Neural progenitor cell (in vitro differentiated cells): Measurements from ENCODE around the gene SEMA6C. TPM values are rescaled to one million over a fixed set of nuclear protein-coding genes. Genes with fewer than 3 reads are reported as not detected.

Source experiments
- DNase-seq: peaks from one replicate; pipeline ENCODE4 v3.0.0-alpha.2; 2016; ENCODE audit warnings: low spot score
- H2AFZ ChIP-seq: fragments of 200-600 bp; sonication (generic); replicated peaks from 2 replicates; pipeline ENCODE4 v1.6.1; 2016; ENCODE audit warnings: antibody characterized with exemption
- H3F3A ChIP-seq: fragments of 200-600 bp; sonication (generic); 2 replicates; pipeline ENCODE4 v1.6.1; 2016; ENCODE audit warnings: antibody characterized with exemption, low read depth
- H3K27ac ChIP-seq: fragments of 200-600 bp; sonication (generic); 2 replicates; pipeline ENCODE4 v1.5.1; 2016; ENCODE audit warnings: mild to moderate bottlenecking
- H3K27me3 ChIP-seq: fragments of 200-600 bp; sonication (generic); 2 replicates; pipeline ENCODE4 v1.6.1; 2016; ENCODE audit warnings: mild to moderate bottlenecking, moderate library complexity
- H3K36me3 ChIP-seq: fragments of 200-600 bp; sonication (generic); 2 replicates; pipeline ENCODE4 v1.5.1; 2016
- H3K4me1 ChIP-seq: fragments of 200-600 bp; sonication (generic); 2 replicates; pipeline ENCODE4 v1.6.1; 2016; ENCODE audit warnings: mixed run types
- H3K4me2 ChIP-seq: fragments of 200-600 bp; sonication (generic); 2 replicates; pipeline ENCODE4 v1.6.1; 2016
- H3K4me3 ChIP-seq: fragments of 200-600 bp; sonication (generic); 2 replicates; pipeline ENCODE4 v1.5.1; 2016
- H3K79me2 ChIP-seq: fragments of 200-600 bp; sonication (generic); 2 replicates; pipeline ENCODE4 v1.6.1; 2016; ENCODE audit warnings: low read depth
- H3K9ac ChIP-seq: fragments of 200-600 bp; sonication (generic); 2 replicates; pipeline ENCODE4 v1.6.1; 2016
- H3K9me3 ChIP-seq: fragments of 200-600 bp; sonication (generic); 2 replicates; pipeline ENCODE4 v1.5.1; 2016; ENCODE audit warnings: low read depth
- H4K20me1 ChIP-seq: fragments of 200-600 bp; sonication (generic); 2 replicates; pipeline ENCODE4 v1.6.1; 2016; ENCODE audit warnings: low read depth
- H3K27ac Mint-ChIP-seq: 3 replicates; pipeline ENCODE4 v1.8.0; 2021; ENCODE audit warnings: mixed read lengths
- H3K27me3 Mint-ChIP-seq: 2 replicates; pipeline ENCODE4 v1.8.0; 2022; ENCODE audit warnings: low read depth, mild to moderate bottlenecking, inconsistent platforms, moderate library complexity, mixed read lengths; ENCODE audit not compliant: insufficient read depth
- H3K36me3 Mint-ChIP-seq: 3 replicates; pipeline ENCODE4 v1.8.0; 2021; ENCODE audit warnings: mixed read lengths
- H3K4me1 Mint-ChIP-seq: 3 replicates; pipeline ENCODE4 v1.8.0; 2021; ENCODE audit warnings: mixed read lengths
- H3K4me3 Mint-ChIP-seq: 3 replicates; pipeline ENCODE4 v1.8.0; 2021; ENCODE audit warnings: mild to moderate bottlenecking, moderate library complexity, mixed read lengths
- H3K9me3 Mint-ChIP-seq: 3 replicates; pipeline ENCODE4 v1.8.0; 2020; ENCODE audit warnings: mixed read lengths
- CTCF ChIP-seq: fragments of 200-600 bp; sonication (generic); IDR thresholded peaks from 2 replicates; pipeline ENCODE4 v1.5.1; 2017; ENCODE audit warnings: antibody characterized with exemption, mild to moderate bottlenecking
- EZH2 ChIP-seq: fragments of 200-600 bp; sonication (generic); IDR thresholded peaks from 2 replicates; pipeline ENCODE4 v1.6.1; 2017; ENCODE audit warnings: antibody characterized with exemption, mild to moderate bottlenecking, moderate library complexity
- EZH2phosphoT487 ChIP-seq: fragments of 200-600 bp; sonication (generic); IDR thresholded peaks from 2 replicates; pipeline ENCODE4 v1.6.1; 2017; ENCODE audit warnings: antibody characterized with exemption
- total RNA-seq: library from RNA; depleted of rRNA; stranded (reverse); fragments of >200 nt; gene quantifications from 2 replicates; pipeline ENCODE4 v1.2.3, GENCODE V29; 2015; ENCODE audit warnings: low replicate concordance

SEMA6C gene
- total RNA-seq, 1 donor from 2014 or later = 5.6 TPM

GRCh38 chr1:151144474-151145303, 1.7 kb downstream of the SEMA6C start:
- H3K36me3 Mint-ChIP-seq = peaks cover 12% of the 10 kb centered on the region
- Histone ChIP-seq H3K27ac (no peak overlapping the region), H3K27me3 (peaks cover 32% of the 10 kb centered on the region), H3K36me3 (no peaks in the 10 kb centered on the region), H3K4me3 (peak overlapping the region; percentile 91), H3K79me2 (no peaks in the 10 kb centered on the region), H3K9ac (no peak overlapping the region), H2AFZ (no peak overlapping the region), H3K4me2 (peak overlapping the region; percentile 91), H3K9me3 (no peaks in the 10 kb centered on the region), H3K4me1 (peaks cover 30% of the 10 kb centered on the region), H3F3A (peaks cover 27% of the 10 kb centered on the region), H4K20me1 (peaks cover 26% of the 10 kb centered on the region)
- H3K27me3 Mint-ChIP-seq = peaks cover 16% of the 10 kb centered on the region
- DNase-seq = peak; percentile 18
- H3K9me3 Mint-ChIP-seq = no peaks in the 10 kb centered on the region
- TF ChIP-seq EZH2 = no peak
- no peak for TF ChIP-seq CTCF
- peak overlapping the region; percentile 91 for H3K4me3 Mint-ChIP-seq
- H3K27ac Mint-ChIP-seq = peak overlapping the region; percentile 87
- peaks cover 39% of the 10 kb centered on the region for H3K4me1 Mint-ChIP-seq

- Mint-ChIP-seq H3K9me3 (no peaks in the 10 kb centered on the region), H3K4me1 (peaks cover 39% of the 10 kb centered on the region), H3K4me3 (peak overlapping the region; percentile 91), H3K27me3 (peaks cover 16% of the 10 kb centered on the region), H3K36me3 (peaks cover 17% of the 10 kb centered on the region), H3K27ac (no peak overlapping the region)
- TF ChIP-seq CTCF = no peak
- no peak for TF ChIP-seq EZH2
- no peak for TF ChIP-seq EZH2phosphoT487
- Histone ChIP-seq H3K79me2 (no peaks in the 10 kb centered on the region), H3F3A (peaks cover 27% of the 10 kb centered on the region), H3K4me2 (peak overlapping the region; percentile 91), H4K20me1 (peaks cover 26% of the 10 kb centered on the region), H3K27ac (no peak overlapping the region), H3K9me3 (no peaks in the 10 kb centered on the region), H3K36me3 (no peaks in the 10 kb centered on the region), H2AFZ (no peak overlapping the region), H3K27me3 (peaks cover 32% of the 10 kb centered on the region), H3K4me1 (peaks cover 30% of the 10 kb centered on the region), H3K4me3 (peak overlapping the region; percentile 8), H3K9ac (no peak overlapping the region)
- DNase-seq = peak; percentile 29
Measured at GRCh38 chr1:151143986-151144385, 2.4 kb downstream of the SEMA6C start.

GRCh38 chr1:151143057-151143435, 3.4 kb downstream of the SEMA6C start:
- H3K4me1 Mint-ChIP-seq = peaks cover 39% of the 10 kb centered on the region
- H3K4me3 ChIP-seq = no peak overlapping the region
- TF ChIP-seq CTCF (no peak), EZH2 (no peak)
- no peaks in the 10 kb centered on the region for H3K9me3 Mint-ChIP-seq
- H2AFZ ChIP-seq = no peak overlapping the region
- H3F3A ChIP-seq = peaks cover 26% of the 10 kb centered on the region
- H3K27me3 Mint-ChIP-seq = peaks cover 18% of the 10 kb centered on the region
- H3K4me1 ChIP-seq = peaks cover 30% of the 10 kb centered on the region
- peaks cover 13% of the 10 kb centered on the region for H3K36me3 Mint-ChIP-seq
- no peak overlapping the region for H3K27ac ChIP-seq
- no peak overlapping the region for H3K4me2 ChIP-seq
- no peaks in the 10 kb centered on the region for H3K36me3 ChIP-seq
- H3K27ac Mint-ChIP-seq = peak overlapping the region; percentile 27
- no peaks in the 10 kb centered on the region for H3K79me2 ChIP-seq
- peaks cover 26% of the 10 kb centered on the region for H4K20me1 ChIP-seq
- DNase-seq = peak; percentile 13
- H3K9me3 ChIP-seq = no peaks in the 10 kb centered on the region
- no peak overlapping the region for H3K9ac ChIP-seq
- H3K4me3 Mint-ChIP-seq = peak overlapping the region; percentile 77
- H3K27me3 ChIP-seq = peaks cover 27% of the 10 kb centered on the region
